ENCODE data around the gene FRAT1. TPM values are rescaled to one million over a fixed set of nuclear protein-coding genes. Genes with fewer than 3 reads are reported as not detected.

The FRAT1 gene
- total and polyA plus RNA-seq, 2 of the 13 experiments (the other 11 are each of a cell fraction or from before 2014, with no cell fraction given), result 1.7 to 2.3 TPM

- no peak; the same call in 1 of the 2 replicates for TF ChIP-seq ZNF616 (CRISPR knock-in tag; IDR thresholded peaks at IDR 0.05; ENCODE audit: low read depth)
- TF ChIP-seq RFX5 (IDR thresholded peaks at IDR 0.05; ENCODE audit: low read depth, low read length), result no peak
- TF ChIP-seq NFYC (CRISPR knock-in tag; IDR thresholded peaks at IDR 0.05), result no peak
- no peak for TF ChIP-seq POGK (CRISPR knock-in tag; conservative IDR thresholded peaks at IDR 0.05)
- TF ChIP-seq PRDM15 (CRISPR knock-in tag; IDR thresholded peaks at IDR 0.05), result no peak
- no peak for TF ChIP-seq ZFP37 (CRISPR knock-in tag; IDR thresholded peaks at IDR 0.05; ENCODE audit: borderline replicate concordance)
- TF ChIP-seq ZNF17 (CRISPR knock-in tag; IDR thresholded peaks at IDR 0.05), result no peak
- peak; percentile 68 for TF ChIP-seq ZFY (CRISPR knock-in tag; IDR thresholded peaks at IDR 0.05)
- no peak for TF ChIP-seq NR2C2 (CRISPR knock-in tag; IDR thresholded peaks at IDR 0.05; ENCODE audit: borderline replicate concordance)
- TF ChIP-seq POLR2AphosphoS2 (IDR thresholded peaks at IDR 0.05; ENCODE audit: low read depth, low read length), result no peak
- no peak for TF ChIP-seq ZNF460 (CRISPR knock-in tag; IDR thresholded peaks at IDR 0.05; ENCODE audit: borderline replicate concordance)
- no peak for TF ChIP-seq ZBTB42 (CRISPR knock-in tag; IDR thresholded peaks at IDR 0.05)
- no peak for TF ChIP-seq ZNF878 (CRISPR knock-in tag; IDR thresholded peaks at IDR 0.05)
- TF ChIP-seq HIC2 (CRISPR knock-in tag; IDR thresholded peaks at IDR 0.05; ENCODE audit: low read depth), result no peak; the same call in 1 of the 2 replicates
- TF ChIP-seq DDIT3 (CRISPR knock-in tag; IDR thresholded peaks at IDR 0.05), result no peak
- TF ChIP-seq PCBP2 (optimal IDR thresholded peaks at IDR 0.05; ENCODE audit: low read depth, low read length, poor library complexity, severe bottlenecking), result no peak
- TF ChIP-seq MBNL3 (CRISPR knock-in tag; conservative IDR thresholded peaks at IDR 0.05), result no peak
- TF ChIP-seq RXRA (CRISPR knock-in tag; IDR thresholded peaks at IDR 0.05), result peak; percentile 52; the same call in 1 of the 2 replicates
- no peak for TF ChIP-seq PRMT3 (CRISPR knock-in tag; IDR thresholded peaks at IDR 0.05; ENCODE audit: borderline replicate concordance, low read depth)
Observed at GRCh38 chr10:97333601-97334369, 14.7 kb downstream of the FRAT1 start (continued).

All from HepG2 (cell line).